ENCODE measurements around the gene INSIG1.

INSIG1 gene

DNA sequence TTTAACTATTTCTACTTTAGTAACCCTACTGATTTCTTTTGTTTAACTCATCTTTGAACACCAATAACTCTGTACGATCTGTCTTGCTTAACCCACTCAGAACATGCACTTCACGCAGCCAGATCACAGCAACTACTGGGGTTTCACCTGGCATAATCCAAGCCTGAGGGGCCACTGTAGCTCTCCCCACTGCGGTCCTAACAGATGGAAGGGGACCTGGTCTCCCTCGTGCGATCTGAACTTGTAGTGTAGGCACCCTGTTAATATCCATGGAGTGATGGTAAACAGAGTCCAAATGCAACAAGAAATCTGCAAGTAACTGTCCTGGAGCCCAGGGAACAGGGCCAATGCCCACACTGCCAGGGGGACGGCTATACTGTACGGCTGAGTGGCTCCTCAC, 45.5 kb downstream of the INSIG1 start:
- no peaks in the 10 kb centered on the region for H3K79me2 ChIP-seq (ENCODE audit: insufficient read depth, low read length)
- peaks cover 4% of the 10 kb centered on the region; the same call in 1 of the 2 replicates for H4K20me1 ChIP-seq (ENCODE audit: insufficient read depth, low read length)
- H3K9ac ChIP-seq (ENCODE audit: low read depth, low read length), result no peak overlapping the region
- peaks cover 5% of the 10 kb centered on the region for H3K9me3 ChIP-seq (ENCODE audit: insufficient read depth, low read length, severe bottlenecking)
- no peak overlapping the region for H2AFZ ChIP-seq (ENCODE audit: low read depth, low read length)
- H3K27me3 ChIP-seq (ENCODE audit: insufficient read depth, low read length, poor library complexity), result no peaks in the 10 kb centered on the region
- no peak overlapping the region for H3K4me3 ChIP-seq (ENCODE audit: low read depth in 1 of 2, low read length in 2 of 2)
- no peak overlapping the region for H3K4me2 ChIP-seq (ENCODE audit: insufficient read depth, low read length)
- no peak for ATAC-seq (ENCODE audit: insufficient read depth, low read depth)
- H3K27ac ChIP-seq (ENCODE audit: low read length), result no peak overlapping the region
- DNase-seq, result no peak
- no peak for TF ChIP-seq EZH2 (IDR thresholded peaks at IDR 0.05; ENCODE audit: borderline replicate concordance, low read depth, low read length, severe bottlenecking)
- TF ChIP-seq, protein P1, sequence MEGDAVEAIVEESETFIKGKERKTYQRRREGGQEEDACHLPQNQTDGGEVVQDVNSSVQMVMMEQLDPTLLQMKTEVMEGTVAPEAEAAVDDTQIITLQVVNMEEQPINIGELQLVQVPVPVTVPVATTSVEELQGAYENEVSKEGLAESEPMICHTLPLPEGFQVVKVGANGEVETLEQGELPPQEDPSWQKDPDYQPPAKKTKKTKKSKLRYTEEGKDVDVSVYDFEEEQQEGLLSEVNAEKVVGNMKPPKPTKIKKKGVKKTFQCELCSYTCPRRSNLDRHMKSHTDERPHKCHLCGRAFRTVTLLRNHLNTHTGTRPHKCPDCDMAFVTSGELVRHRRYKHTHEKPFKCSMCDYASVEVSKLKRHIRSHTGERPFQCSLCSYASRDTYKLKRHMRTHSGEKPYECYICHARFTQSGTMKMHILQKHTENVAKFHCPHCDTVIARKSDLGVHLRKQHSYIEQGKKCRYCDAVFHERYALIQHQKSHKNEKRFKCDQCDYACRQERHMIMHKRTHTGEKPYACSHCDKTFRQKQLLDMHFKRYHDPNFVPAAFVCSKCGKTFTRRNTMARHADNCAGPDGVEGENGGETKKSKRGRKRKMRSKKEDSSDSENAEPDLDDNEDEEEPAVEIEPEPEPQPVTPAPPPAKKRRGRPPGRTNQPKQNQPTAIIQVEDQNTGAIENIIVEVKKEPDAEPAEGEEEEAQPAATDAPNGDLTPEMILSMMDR (IDR thresholded peaks at IDR 0.05; ENCODE audit: borderline replicate concordance, extremely low read depth, low read length, poor library complexity, severe bottlenecking), result no peak
- H3K4me1 ChIP-seq (ENCODE audit: insufficient read depth, low read length), result peaks cover 43% of the 10 kb centered on the region
- H3K36me3 ChIP-seq (ENCODE audit: insufficient read depth, low read length), result no peaks in the 10 kb centered on the region

DNA sequence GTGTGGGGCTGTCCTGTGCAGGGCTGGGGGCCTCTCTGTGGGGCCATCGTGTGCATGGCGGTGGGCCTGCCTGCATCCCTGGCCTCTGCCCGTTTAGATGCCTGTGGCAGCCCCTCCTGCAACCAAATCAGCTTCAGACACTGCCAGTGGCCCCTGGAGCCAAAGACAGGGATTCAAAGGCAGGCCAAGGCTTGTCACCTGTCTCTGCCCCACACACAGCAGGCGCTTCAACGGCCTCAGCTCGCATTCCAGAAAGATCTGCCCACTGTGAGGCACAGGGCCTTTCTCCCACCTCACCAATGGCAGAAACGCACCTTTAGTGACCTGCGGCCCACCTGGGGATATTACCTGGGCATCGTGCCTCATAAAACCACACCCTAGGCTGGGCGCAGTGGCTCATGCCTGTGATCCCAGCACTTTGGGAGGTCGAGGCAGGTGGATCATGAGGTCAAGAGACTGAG, 46.0 kb downstream of the INSIG1 start:
- TF ChIP-seq EZH2 (IDR thresholded peaks at IDR 0.05; ENCODE audit: borderline replicate concordance, low read depth, low read length, severe bottlenecking), result no peak
- TF ChIP-seq, protein P1 (IDR thresholded peaks at IDR 0.05; ENCODE audit: borderline replicate concordance, extremely low read depth, low read length, poor library complexity, severe bottlenecking), result no peak
- H4K20me1 ChIP-seq (ENCODE audit: insufficient read depth, low read length), result no peaks in the 10 kb centered on the region
- H3K36me3 ChIP-seq (ENCODE audit: insufficient read depth, low read length), result no peaks in the 10 kb centered on the region
- DNase-seq (no peak), ATAC-seq (ENCODE audit: insufficient read depth, low read depth) (no peak)
- H3K9ac ChIP-seq (ENCODE audit: low read depth, low read length), result no peak overlapping the region
- H3K27ac ChIP-seq (ENCODE audit: low read length), result no peak overlapping the region
- no peaks in the 10 kb centered on the region for H3K27me3 ChIP-seq (ENCODE audit: insufficient read depth, low read length, poor library complexity)
- H3K79me2 ChIP-seq (ENCODE audit: insufficient read depth, low read length), result no peaks in the 10 kb centered on the region
- peaks cover 37% of the 10 kb centered on the region for H3K4me1 ChIP-seq (ENCODE audit: insufficient read depth, low read length)
- H2AFZ ChIP-seq (ENCODE audit: low read depth, low read length), result no peak overlapping the region
- peaks cover 5% of the 10 kb centered on the region for H3K9me3 ChIP-seq (ENCODE audit: insufficient read depth, low read length, severe bottlenecking)
- no peak overlapping the region for H3K4me2 ChIP-seq (ENCODE audit: insufficient read depth, low read length)
- H3K4me3 ChIP-seq (ENCODE audit: low read depth in 1 of 2, low read length in 2 of 2), result no peak overlapping the region

DNA sequence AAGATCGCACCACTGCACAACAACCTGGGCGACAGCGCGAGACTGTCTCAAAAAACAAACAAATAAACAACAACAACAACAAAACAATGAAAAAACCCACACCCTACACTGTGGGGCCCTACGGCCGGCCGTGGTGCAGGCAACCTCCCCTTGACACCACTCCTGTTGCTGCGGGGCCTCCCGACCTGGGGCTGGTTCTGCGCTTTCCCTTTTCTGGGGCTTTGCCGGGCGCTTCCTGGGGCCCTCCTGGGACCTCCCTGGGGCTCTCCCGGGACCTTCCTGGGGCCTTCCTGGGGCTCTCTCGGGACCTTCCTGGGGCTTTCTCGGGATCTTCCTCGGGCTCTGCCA, 46.6 kb downstream of the INSIG1 start:
- Histone ChIP-seq H2AFZ (ENCODE audit: low read depth, low read length) (peak overlapping the region; percentile 86; the same call in 1 of the 2 replicates), H3K27ac (ENCODE audit: low read length) (peak overlapping the region; percentile 79; the same call in 1 of the 2 replicates), H3K27me3 (ENCODE audit: insufficient read depth, low read length, poor library complexity) (no peaks in the 10 kb centered on the region), H3K9ac (ENCODE audit: low read depth, low read length) (peak overlapping the region; percentile 75), H3K4me3 (ENCODE audit: low read depth in 1 of 2, low read length in 2 of 2) (peak overlapping the region in 1 of 2 experiments; percentile 60; a peak in 1 of 4 replicates), H4K20me1 (ENCODE audit: insufficient read depth, low read length) (no peaks in the 10 kb centered on the region), H3K36me3 (ENCODE audit: insufficient read depth, low read length) (no peaks in the 10 kb centered on the region), H3K4me1 (ENCODE audit: insufficient read depth, low read length) (peaks cover 32% of the 10 kb centered on the region), H3K79me2 (ENCODE audit: insufficient read depth, low read length) (no peaks in the 10 kb centered on the region), H3K4me2 (ENCODE audit: insufficient read depth, low read length) (peak overlapping the region; percentile 89), H3K9me3 (ENCODE audit: insufficient read depth, low read length, severe bottlenecking) (peaks cover 5% of the 10 kb centered on the region)
- DNase-seq (no peak), ATAC-seq (ENCODE audit: insufficient read depth, low read depth) (no peak)
- no peak for TF ChIP-seq EZH2 (IDR thresholded peaks at IDR 0.05; ENCODE audit: borderline replicate concordance, low read depth, low read length, severe bottlenecking)
- TF ChIP-seq, protein P1 (IDR thresholded peaks at IDR 0.05; ENCODE audit: borderline replicate concordance, extremely low read depth, low read length, poor library complexity, severe bottlenecking), result no peak

All from DND-41 (cell line).